K562 (cell line): ENCODE data around the gene DALRD3. TPM values are rescaled to one million over a fixed set of nuclear protein-coding genes. Genes with fewer than 3 reads are reported as not detected.

Experiments used
- ARID1B ChIP-seq: fragments of 450-650 bp; IDR thresholded peaks from 2 replicates; pipeline ENCODE4 v1.6.1; 2016; ENCODE audit warnings: antibody characterized with exemption, mild to moderate bottlenecking, inconsistent platforms
- CBX2 ChIP-seq: fragments of 200-600 bp; sonication (generic); IDR thresholded peaks from one replicate; pipeline ENCODE4 v1.6.1; 2012; ENCODE audit warnings: mild to moderate bottlenecking, low read length, inconsistent platforms; ENCODE audit not compliant: insufficient read depth, poor library complexity, severe bottlenecking
- CBX5 ChIP-seq: IDR thresholded peaks from 2 replicates; pipeline ENCODE4 v1.6.1; 2014; ENCODE audit warnings: low read depth, borderline replicate concordance
- ELF1 ChIP-seq: fragments of 200-800 bp; sonication (Bioruptor generic); IDR thresholded peaks from 2 replicates; pipeline ENCODE4 v1.6.1; 2016; ENCODE audit warnings: missing genetic modification characterization, missing compliant biosample characterization
- FIP1L1 ChIP-seq: fragments of 200-400 bp; formaldehyde crosslinking; IDR thresholded peaks from 2 replicates; pipeline ENCODE4 v1.6.1; 2018; ENCODE audit warnings: mild to moderate bottlenecking, low read depth, low read length; ENCODE audit not compliant: poor library complexity, severe bottlenecking
- GABPB1 ChIP-seq: sonication (generic); formaldehyde crosslinking; IDR thresholded peaks from 2 replicates; pipeline ENCODE4 v1.8.0; 2022; ENCODE audit warnings: mild to moderate bottlenecking, missing genetic modification reagents
- HDAC6 ChIP-seq: IDR thresholded peaks from 2 replicates; pipeline ENCODE4 v1.6.1; 2012; ENCODE audit warnings: low read depth, mild to moderate bottlenecking, control low read depth, inconsistent platforms, low read length, moderate library complexity
- HINFP ChIP-seq: fragments of 450-650 bp; conservative IDR thresholded peaks from 2 replicates; pipeline ENCODE4 v1.6.1; 2016; ENCODE audit warnings: missing genetic modification characterization, low read depth, mild to moderate bottlenecking, control low read depth, missing compliant biosample characterization
- HOXB6 ChIP-seq: fragments of 250-450 bp; sonication (Bioruptor Pico); IDR thresholded peaks from 2 replicates; pipeline ENCODE4 v1.5.1; 2022; ENCODE audit warnings: mild to moderate bottlenecking, borderline replicate concordance
- NELFE ChIP-seq: IDR thresholded peaks from 2 replicates; pipeline ENCODE4 v1.6.1; 2011; ENCODE audit warnings: mild to moderate bottlenecking; ENCODE audit not compliant: insufficient read depth, insufficient read length
- NR0B1 ChIP-seq: fragments of 450-650 bp; IDR thresholded peaks from one replicate; pipeline ENCODE4 v1.6.1; 2018; ENCODE audit warnings: mild to moderate bottlenecking, moderate library complexity; ENCODE audit not compliant: partially characterized antibody
- RBM34 ChIP-seq: fragments of 200-400 bp; formaldehyde crosslinking; IDR thresholded peaks from 2 replicates; pipeline ENCODE4 v1.6.1; 2018; ENCODE audit warnings: low read length, borderline replicate concordance; ENCODE audit not compliant: insufficient read depth
- RFX5 ChIP-seq: IDR thresholded peaks from 2 replicates; pipeline ENCODE4 v1.6.1; 2011; ENCODE audit warnings: low read depth, mild to moderate bottlenecking, improper control_type of control experiment, low read length
- SETDB1 ChIP-seq: IDR thresholded peaks from one replicate; pipeline ENCODE4 v1.6.1; 2012; ENCODE audit warnings: low read length, control low read depth, inconsistent platforms
- SLC30A9 ChIP-seq: fragments of 250-450 bp; sonication (Bioruptor Pico); IDR thresholded peaks from 2 replicates; pipeline ENCODE4 v1.8.0; 2022; ENCODE audit warnings: mild to moderate bottlenecking, moderate library complexity
- SMAD4 ChIP-seq: fragments of 250-450 bp; sonication (Bioruptor Pico); conservative IDR thresholded peaks from 2 replicates; pipeline ENCODE4 v1.8.0; 2021; ENCODE audit warnings: inconsistent platforms, mild to moderate bottlenecking, moderate library complexity
- SRSF7 ChIP-seq: fragments of 200-400 bp; formaldehyde crosslinking; optimal IDR thresholded peaks from 2 replicates; pipeline ENCODE3; 2017; ENCODE audit warnings: mild to moderate bottlenecking, low read depth, low read length
- ZBTB11 ChIP-seq, 3 experiments: fragments of 200-800 bp in 1 of 3; fragments of 250-450 bp in 1 of 3; fragments of 450-650 bp in 1 of 3; sonication (Bioruptor Pico) in 1 of 3; sonication (Bioruptor generic) in 1 of 3; formaldehyde crosslinking in 1 of 3; IDR thresholded peaks; 2 replicates each; pipeline versions ENCODE4 v1.6.1 to v1.8.0; 2016 to 2022; ENCODE audit warnings: mild to moderate bottlenecking in 2 of 3, missing genetic modification characterization in 2 of 3, missing compliant biosample characterization in 1 of 3, moderate library complexity in 1 of 3
- ZNF431 ChIP-seq: sonication (generic); formaldehyde crosslinking; IDR thresholded peaks from 2 replicates; pipeline ENCODE4 v1.8.0; 2022; ENCODE audit warnings: mild to moderate bottlenecking, missing genetic modification reagents
- ZNF696 ChIP-seq: fragments of 250-450 bp; sonication (Bioruptor Pico); conservative IDR thresholded peaks from 2 replicates; pipeline ENCODE4 v1.4.0; 2020; ENCODE audit warnings: mild to moderate bottlenecking, moderate library complexity
- ZZZ3 ChIP-seq: fragments of 450-650 bp; IDR thresholded peaks from 2 replicates; pipeline ENCODE4 v1.6.1; 2016; ENCODE audit warnings: antibody characterized with exemption, mild to moderate bottlenecking, moderate library complexity
- polyA plus RNA-seq, 8 experiments: library from polyadenylated mRNA; depleted of rRNA in 4 of 8; stranded (reverse) in 5 of 8; unstranded in 3 of 8; fragments of >200 nt; fragmentation: Nextera tagmentation in 2 of 8; fragmentation: Illumina TruSeq in 1 of 8; extraction: Ambion mirVana in 2 of 8; extraction: Trizol in 1 of 8; gene quantifications; 2 replicates each; pipeline versions ENCODE4 v1.2.1 to v1.2.3, GENCODE V29; 2011 to 2014; ENCODE audit warnings: inconsistent platforms in 1 of 8, missing spikeins in 1 of 8
- total RNA-seq, 7 experiments: library from RNA; depleted of rRNA in 6 of 7; stranded (reverse); fragments of >200 nt in 6 of 7; fragmentation: Illumina TruSeq in 2 of 7; extraction: Trizol in 2 of 7; gene quantifications; 2 replicates each; pipeline versions ENCODE4 v1.2.1 to v1.2.3, GENCODE V29; 2011 to 2021; ENCODE audit warnings: low replicate concordance in 1 of 7

DALRD3 gene
- total and polyA plus RNA-seq, 9 of the 15 experiments (the other 6 are each of a cell fraction or from before 2014, with no cell fraction given): 6.6 to 31.3 (median 14.4) TPM

- no peak for TF ChIP-seq NR0B1
- peak; percentile 26 for TF ChIP-seq FIP1L1
- TF ChIP-seq ELF1 (tag): no peak
- no peak for TF ChIP-seq SLC30A9
- no peak for TF ChIP-seq ZNF696 (CRISPR knock-in tag)
- no peak for TF ChIP-seq RFX5
- no peak for TF ChIP-seq HINFP (tag)
- no peak for TF ChIP-seq RBM34
- no peak for TF ChIP-seq SRSF7
- TF ChIP-seq GABPB1: peak; percentile 8; the same call in 1 of the 2 replicates
- no peak for TF ChIP-seq NELFE
- TF ChIP-seq HDAC6: no peak
- TF ChIP-seq ZNF431 (CRISPR knock-in tag): no peak
- no peak for TF ChIP-seq SMAD4 (CRISPR knock-in tag)
- no peak for TF ChIP-seq SETDB1
- no peak for TF ChIP-seq ZBTB11 (CRISPR knock-in tag; IDR thresholded peaks at IDR 0.05)
- TF ChIP-seq ARID1B: no peak
- no peak for TF ChIP-seq ZZZ3
- no peak for TF ChIP-seq CBX5
- TF ChIP-seq CBX2: no peak
- TF ChIP-seq HOXB6 (CRISPR knock-in tag): no peak
These were observed 11.2 kb downstream of the DALRD3 start, which contains the start of gene WDR6 (continued) for GRCh38 chr3:49007068-49007770.
